ENCODE data around the gene UGP2.
"Not testable (repeated sequence)": the region's sequence is repeated elsewhere in the genome, so short reads cannot be mapped to it uniquely, and the experiment has no call there.

UGP2 gene

GRCh38 chr2:63801455-63801854 is 40.2 kb upstream of the UGP2 start:
- no peak overlapping the region for H4K91ac ChIP-seq (ENCODE audit: low read depth, low read length)
- no peak overlapping the region for H2BK12ac ChIP-seq (ENCODE audit: low read length)
- H2AK5ac ChIP-seq (ENCODE audit: low read length): no peak overlapping the region

GRCh38 chr2:63805412-63805811 is 36.3 kb upstream of the UGP2 start:
- Histone ChIP-seq H2BK5ac (ENCODE audit: low read depth, low read length, poor library complexity) (no peak overlapping the region), H3K14ac (ENCODE audit: low read length) (no peak overlapping the region), H3K4me2 (ENCODE audit: low read length) (no peak overlapping the region), H3K27ac (ENCODE audit: low read depth, low read length) (no peak overlapping the region), H3K4me3 (ENCODE audit: low read depth, low read length) (no peak overlapping the region), H4K91ac (ENCODE audit: low read depth, low read length) (no peak overlapping the region), H3K36me3 (ENCODE audit: control insufficient read depth in 1 of 2, insufficient read depth in 2 of 2, low read length in 2 of 2) (peaks cover 2 to 3% of the 10 kb centered on the region in 2 experiments), H3K79me1 (ENCODE audit: low read length) (no peaks in the 10 kb centered on the region), H3K27me3 (ENCODE audit: insufficient read depth, low read length) (no peaks in the 10 kb centered on the region), H3K4ac (ENCODE audit: low read depth, low read length) (no peak overlapping the region), H3K23ac (ENCODE audit: low read length) (no peak overlapping the region), H2AFZ (ENCODE audit: insufficient read depth, low read length, poor library complexity) (no peak overlapping the region), H4K12ac (ENCODE audit: low read depth, low read length) (no peak overlapping the region), H3K9ac (ENCODE audit: low read length) (no peak overlapping the region), H3K79me2 (ENCODE audit: control insufficient read depth, insufficient read depth, low read length, poor library complexity) (no peaks in the 10 kb centered on the region), H3K9me3 (ENCODE audit: insufficient read depth, low read depth, low read length) (peaks cover 4% of the 10 kb centered on the region), H2AK5ac (ENCODE audit: low read length) (no peak overlapping the region), H3K18ac (ENCODE audit: low read length) (no peak overlapping the region), H2BK120ac (ENCODE audit: insufficient read depth, low read length, poor library complexity) (no peak overlapping the region), H3K4me1 (ENCODE audit: control insufficient read depth in 1 of 2, insufficient read depth in 2 of 2, low read length in 2 of 2) (no peaks in the 10 kb centered on the region), H2BK12ac (ENCODE audit: low read length) (no peak overlapping the region), H4K8ac (ENCODE audit: low read depth, low read length) (no peak overlapping the region)
- no peak for DNase-seq

More at GRCh38 chr2:63801455-63801854, 40.2 kb upstream of the UGP2 start:
- WGBS (ENCODE audit: extremely low coverage, insufficient coverage, insufficient read length): no CpG with 5 or more reads among the region's 6 CpGs
- Histone ChIP-seq H3K9me3 (ENCODE audit: insufficient read depth, low read depth, low read length) (peaks cover 1% of the 10 kb centered on the region), H3K79me2 (ENCODE audit: control insufficient read depth, insufficient read depth, low read length, poor library complexity) (no peaks in the 10 kb centered on the region), H3K9ac (ENCODE audit: low read length) (no peak overlapping the region), H3K27ac (ENCODE audit: low read depth, low read length) (no peak overlapping the region), H3K36me3 (ENCODE audit: control insufficient read depth in 1 of 2, insufficient read depth in 2 of 2, low read length in 2 of 2) (peaks cover 0 to 2% of the 10 kb centered on the region in 2 experiments), H3K4ac (ENCODE audit: low read depth, low read length) (no peak overlapping the region), H3K18ac (ENCODE audit: low read length) (no peak overlapping the region), H3K14ac (ENCODE audit: low read length) (no peak overlapping the region), H3K4me2 (ENCODE audit: low read length) (no peak overlapping the region), H4K12ac (ENCODE audit: low read depth, low read length) (no peak overlapping the region), H4K8ac (ENCODE audit: low read depth, low read length) (no peak overlapping the region), H2BK5ac (ENCODE audit: low read depth, low read length, poor library complexity) (no peak overlapping the region), H3K23ac (ENCODE audit: low read length) (no peak overlapping the region), H2BK120ac (ENCODE audit: insufficient read depth, low read length, poor library complexity) (no peak overlapping the region), H3K27me3 (ENCODE audit: insufficient read depth, low read length) (no peaks in the 10 kb centered on the region), H3K4me1 (ENCODE audit: control insufficient read depth in 1 of 2, insufficient read depth in 2 of 2, low read length in 2 of 2) (no peaks in the 10 kb centered on the region), H3K79me1 (ENCODE audit: low read length) (no peaks in the 10 kb centered on the region), H2AFZ (ENCODE audit: insufficient read depth, low read length, poor library complexity) (no peak overlapping the region), H3K4me3 (ENCODE audit: low read depth, low read length) (no peak overlapping the region)
- no peak for DNase-seq

GRCh38 chr2:63808036-63808435 is 33.7 kb upstream of the UGP2 start:
- not testable (repeated sequence) for H2BK12ac ChIP-seq (ENCODE audit: low read length); H2AK5ac ChIP-seq (ENCODE audit: low read length); H3K36me3 ChIP-seq (ENCODE audit: control insufficient read depth in 1 of 2, insufficient read depth in 2 of 2, low read length in 2 of 2); H3K4me2 ChIP-seq (ENCODE audit: low read length); H2AFZ ChIP-seq (ENCODE audit: insufficient read depth, low read length, poor library complexity); H3K14ac ChIP-seq (ENCODE audit: low read length); H3K4ac ChIP-seq (ENCODE audit: low read depth, low read length); H3K27ac ChIP-seq (ENCODE audit: low read depth, low read length); H3K27me3 ChIP-seq (ENCODE audit: insufficient read depth, low read length); H2BK120ac ChIP-seq (ENCODE audit: insufficient read depth, low read length, poor library complexity); DNase-seq; H3K18ac ChIP-seq (ENCODE audit: low read length); H3K4me1 ChIP-seq (ENCODE audit: control insufficient read depth in 1 of 2, insufficient read depth in 2 of 2, low read length in 2 of 2); H4K12ac ChIP-seq (ENCODE audit: low read depth, low read length); H3K79me1 ChIP-seq (ENCODE audit: low read length); H4K8ac ChIP-seq (ENCODE audit: low read depth, low read length); H4K91ac ChIP-seq (ENCODE audit: low read depth, low read length); H3K9me3 ChIP-seq (ENCODE audit: insufficient read depth, low read depth, low read length); H2BK5ac ChIP-seq (ENCODE audit: low read depth, low read length, poor library complexity); H3K4me3 ChIP-seq (ENCODE audit: low read depth, low read length); H3K79me2 ChIP-seq (ENCODE audit: control insufficient read depth, insufficient read depth, low read length, poor library complexity); H3K23ac ChIP-seq (ENCODE audit: low read length); H3K9ac ChIP-seq (ENCODE audit: low read length)
- WGBS (ENCODE audit: extremely low coverage, insufficient coverage, insufficient read length): no CpG with 5 or more reads among the region's 6 CpGs

- H2BK120ac ChIP-seq (ENCODE audit: insufficient read depth, low read length, poor library complexity); H2BK5ac ChIP-seq (ENCODE audit: low read depth, low read length, poor library complexity); H4K91ac ChIP-seq (ENCODE audit: low read depth, low read length); H4K8ac ChIP-seq (ENCODE audit: low read depth, low read length); H4K12ac ChIP-seq (ENCODE audit: low read depth, low read length); H3K9me3 ChIP-seq (ENCODE audit: insufficient read depth, low read depth, low read length); H3K4ac ChIP-seq (ENCODE audit: low read depth, low read length); H3K36me3 ChIP-seq (ENCODE audit: control insufficient read depth in 1 of 2, insufficient read depth in 2 of 2, low read length in 2 of 2); H3K27ac ChIP-seq (ENCODE audit: low read depth, low read length); H2AFZ ChIP-seq (ENCODE audit: insufficient read depth, low read length, poor library complexity); H3K9ac ChIP-seq (ENCODE audit: low read length); H3K4me1 ChIP-seq (ENCODE audit: control insufficient read depth in 1 of 2, insufficient read depth in 2 of 2, low read length in 2 of 2); H3K4me3 ChIP-seq (ENCODE audit: low read depth, low read length); DNase-seq; H3K79me2 ChIP-seq (ENCODE audit: control insufficient read depth, insufficient read depth, low read length, poor library complexity); H3K79me1 ChIP-seq (ENCODE audit: low read length); H3K14ac ChIP-seq (ENCODE audit: low read length); H2AK5ac ChIP-seq (ENCODE audit: low read length); H3K27me3 ChIP-seq (ENCODE audit: insufficient read depth, low read length); H3K4me2 ChIP-seq (ENCODE audit: low read length); H3K23ac ChIP-seq (ENCODE audit: low read length); H3K18ac ChIP-seq (ENCODE audit: low read length); H2BK12ac ChIP-seq (ENCODE audit: low read length): not testable (repeated sequence)
- WGBS (ENCODE audit: extremely low coverage, insufficient coverage, insufficient read length): no CpG with 5 or more reads among the region's 29 CpGs
Observed at GRCh38 chr2:63808911-63809310, 32.8 kb upstream of the UGP2 start.

Data from trophoblast cell (in vitro differentiated cells and primary cell).